ENCODE measurements around the gene TDRD7. TPM values are rescaled to one million over a fixed set of nuclear protein-coding genes. Genes with fewer than 3 reads are reported as not detected.

Gene TDRD7
- total and polyA plus RNA-seq, 2 of the 8 experiments (the other 6 are each of a cell fraction or from before 2014, with no cell fraction given): 1.2 to 2.3 TPM

DNA sequence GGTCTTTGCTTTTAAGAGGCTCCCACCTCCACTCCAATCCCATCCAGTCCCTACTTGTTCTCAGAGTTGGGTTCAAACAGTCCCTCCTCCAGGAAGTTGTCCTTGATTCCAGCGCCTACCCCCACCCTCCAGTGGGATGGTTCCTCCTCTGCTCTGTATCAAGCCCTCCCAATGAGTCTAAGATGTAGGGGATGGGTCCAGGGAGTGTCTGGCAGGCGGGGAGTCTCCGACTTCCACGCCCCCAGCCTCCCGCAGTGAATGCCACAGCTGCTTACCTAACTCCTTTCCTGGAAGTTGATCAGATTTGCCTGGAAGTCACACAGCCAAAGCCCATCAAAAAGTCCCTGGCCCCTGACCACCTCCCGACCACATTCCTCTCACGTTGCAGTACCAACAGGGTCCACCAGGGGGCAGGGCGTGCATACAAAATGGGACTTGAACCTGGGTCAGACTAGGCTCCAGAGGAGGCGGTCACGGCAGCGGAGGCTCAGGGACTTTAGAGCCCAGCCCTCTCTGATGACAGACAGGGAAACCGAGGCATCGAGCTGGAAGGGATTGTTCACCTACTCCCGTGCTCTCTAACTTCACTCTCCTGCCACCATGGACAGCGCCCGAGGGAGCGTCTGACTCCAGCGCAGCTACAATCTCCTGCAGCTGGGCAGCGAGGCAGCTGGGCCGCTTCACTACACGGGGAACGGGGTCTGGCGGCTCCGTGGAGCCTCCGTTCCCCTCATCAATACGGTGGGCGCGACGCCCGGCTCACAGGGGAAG is 25.0 kb upstream of the TDRD7 start:
- peak overlapping the region in 1 of 2 experiments; percentile 42; a peak in 3 of 4 replicates for H3K4me2 ChIP-seq (ENCODE audit: insufficient read depth in 1 of 2, low read depth in 2 of 2, low read length in 2 of 2)
- FAIRE-seq (peak; percentile 90), DNase-seq (ENCODE audit: low read depth in 1 of 2, low spot score in 2 of 2) (peak; percentile 59 to 99)
- H2BK12ac ChIP-seq (ENCODE audit: low read depth, low read length): peak overlapping the region; percentile 61; the same call in 1 of the 2 replicates
- no peaks in the 10 kb centered on the region for H3K79me1 ChIP-seq (ENCODE audit: low read depth, low read length)
- no peak overlapping the region; a peak in 1 of 8 replicates for H3K4me3 ChIP-seq (ENCODE audit: extremely low read depth in 1 of 4, insufficient read depth in 2 of 4, low read depth in 3 of 4, low read length in 4 of 4)
- H4K8ac ChIP-seq (ENCODE audit: extremely low read depth, insufficient read depth, low read length): peak overlapping the region; percentile 8; the same call in 1 of the 2 replicates
- WGBS, 2 experiments (ENCODE audit: extremely low coverage in 1 of 2, insufficient coverage in 1 of 2, insufficient read length in 1 of 2, insufficient replicate concordance in 2 of 2, low coverage in 1 of 2, low lambda C conversion rate in 2 of 2, missing lambda C conversion rate in 1 of 2): 47% methylated on average over 28 of the region's 30 CpGs; no CpG with 5 or more reads in 1 of the 2 experiments
- no peak overlapping the region for H3K4ac ChIP-seq (replicated peaks; ENCODE audit: insufficient read length, low read depth, low read length)
- H3K14ac ChIP-seq (ENCODE audit: insufficient read length): no peak overlapping the region
- H2BK20ac ChIP-seq (ENCODE audit: low read length): no peak overlapping the region
- ChIA-PET POLR2A (ENCODE audit: partially characterized antibody) (interaction anchor here (0.5 to 1.6 kb wide), 7 partner anchors 8 to 227 kb away, joined by 3 to 7 read pairs (median 4); no protein-coding TSS in a partner anchor), CTCF (ENCODE audit: partially characterized antibody) (interaction anchor here (0.6 to 9.2 kb wide), 37 partner anchors 12 to 599 kb away, joined by 3 to 140 read pairs (median 4); no protein-coding TSS in a partner anchor)
- no peaks in the 10 kb centered on the region for H4K20me1 ChIP-seq (replicated peaks in 1 of 2; ENCODE audit: control insufficient read depth in 1 of 2, insufficient read depth in 2 of 2, low read length in 2 of 2)
- H4K91ac ChIP-seq (replicated peaks; ENCODE audit: insufficient read length, low read length): no peak overlapping the region
- no peaks in the 10 kb centered on the region for H3K79me2 ChIP-seq (ENCODE audit: control insufficient read depth in 1 of 2, insufficient read depth in 2 of 2, low read length in 2 of 2)
- H3K23me2 ChIP-seq (ENCODE audit: low read depth, low read length): no peaks in the 10 kb centered on the region
- no peak overlapping the region for H3K23ac ChIP-seq (ENCODE audit: insufficient read length)
- no peak overlapping the region for H2AK5ac ChIP-seq (ENCODE audit: low read depth, low read length)
- no peak overlapping the region for H3K56ac ChIP-seq (replicated peaks; ENCODE audit: insufficient read length, low read depth, low read length)
- H2AFZ ChIP-seq (ENCODE audit: low read length): peak overlapping the region; percentile 33; the same call in 1 of the 2 replicates
- H3K27me3 ChIP-seq (replicated peaks in 1 of 4; ENCODE audit: control insufficient read depth in 3 of 4, extremely low read depth in 1 of 4, insufficient read depth in 3 of 4, low read length in 3 of 4): no peaks in the 10 kb centered on the region; a peak in 1 of 7 replicates
- no peak overlapping the region for H2BK15ac ChIP-seq (ENCODE audit: low read length)
- no peak overlapping the region for H3K27ac ChIP-seq (ENCODE audit: low read depth, low read length)
- no peak overlapping the region for H4K5ac ChIP-seq (ENCODE audit: insufficient read length, low read depth, low read length)
- no peak overlapping the region; the same call in 1 of the 2 replicates for H2BK5ac ChIP-seq (ENCODE audit: low read depth, low read length)
- H3K4me1 ChIP-seq (replicated peaks in 1 of 4; ENCODE audit: control insufficient read depth in 3 of 4, insufficient read depth in 4 of 4, low read length in 3 of 4): peaks cover 0 to 19% (median 9%) of the 10 kb centered on the region in 4 experiments; a peak in 6 of 7 replicates
- H2BK120ac ChIP-seq (replicated peaks; ENCODE audit: low read depth, low read length): no peak overlapping the region
- H3K18ac ChIP-seq (ENCODE audit: extremely low read depth, low read length): no peak overlapping the region
- H3K9me3 ChIP-seq (ENCODE audit: insufficient read depth in 2 of 2, low read depth in 1 of 2, low read length in 1 of 2): peaks cover 0 to 2% of the 10 kb centered on the region in 2 experiments; a peak in 1 of 4 replicates
- H3K36me3 ChIP-seq (ENCODE audit: control insufficient read depth in 2 of 4, insufficient read depth in 4 of 4, low read length in 3 of 4): no peaks in the 10 kb centered on the region
- H3K9ac ChIP-seq (replicated peaks in 1 of 4; ENCODE audit: extremely low read depth in 1 of 4, low read depth in 3 of 4, low read length in 3 of 4): no peak overlapping the region
- TF ChIP-seq GABPA (IDR thresholded peaks at IDR 0.05; ENCODE audit: borderline replicate concordance, insufficient read depth, low read length) (no peak), CTBP2 (IDR thresholded peaks at IDR 0.05; ENCODE audit: borderline replicate concordance, insufficient read depth, insufficient read length, low read length) (no peak), CHD1 (IDR thresholded peaks at IDR 0.05; ENCODE audit: low read depth, low read length) (no peak), JUND (IDR thresholded peaks at IDR 0.05; ENCODE audit: low read length) (peak; percentile 36; the same call in 1 of the 2 replicates), HDAC6 (IDR thresholded peaks at IDR 0.05; ENCODE audit: low read depth, low read length) (no peak)
- TF ChIP-seq, protein P1, sequence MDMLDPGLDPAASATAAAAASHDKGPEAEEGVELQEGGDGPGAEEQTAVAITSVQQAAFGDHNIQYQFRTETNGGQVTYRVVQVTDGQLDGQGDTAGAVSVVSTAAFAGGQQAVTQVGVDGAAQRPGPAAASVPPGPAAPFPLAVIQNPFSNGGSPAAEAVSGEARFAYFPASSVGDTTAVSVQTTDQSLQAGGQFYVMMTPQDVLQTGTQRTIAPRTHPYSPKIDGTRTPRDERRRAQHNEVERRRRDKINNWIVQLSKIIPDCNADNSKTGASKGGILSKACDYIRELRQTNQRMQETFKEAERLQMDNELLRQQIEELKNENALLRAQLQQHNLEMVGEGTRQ (IDR thresholded peaks at IDR 0.05; ENCODE audit: low read length): no peak
- TF ChIP-seq, protein P2, sequence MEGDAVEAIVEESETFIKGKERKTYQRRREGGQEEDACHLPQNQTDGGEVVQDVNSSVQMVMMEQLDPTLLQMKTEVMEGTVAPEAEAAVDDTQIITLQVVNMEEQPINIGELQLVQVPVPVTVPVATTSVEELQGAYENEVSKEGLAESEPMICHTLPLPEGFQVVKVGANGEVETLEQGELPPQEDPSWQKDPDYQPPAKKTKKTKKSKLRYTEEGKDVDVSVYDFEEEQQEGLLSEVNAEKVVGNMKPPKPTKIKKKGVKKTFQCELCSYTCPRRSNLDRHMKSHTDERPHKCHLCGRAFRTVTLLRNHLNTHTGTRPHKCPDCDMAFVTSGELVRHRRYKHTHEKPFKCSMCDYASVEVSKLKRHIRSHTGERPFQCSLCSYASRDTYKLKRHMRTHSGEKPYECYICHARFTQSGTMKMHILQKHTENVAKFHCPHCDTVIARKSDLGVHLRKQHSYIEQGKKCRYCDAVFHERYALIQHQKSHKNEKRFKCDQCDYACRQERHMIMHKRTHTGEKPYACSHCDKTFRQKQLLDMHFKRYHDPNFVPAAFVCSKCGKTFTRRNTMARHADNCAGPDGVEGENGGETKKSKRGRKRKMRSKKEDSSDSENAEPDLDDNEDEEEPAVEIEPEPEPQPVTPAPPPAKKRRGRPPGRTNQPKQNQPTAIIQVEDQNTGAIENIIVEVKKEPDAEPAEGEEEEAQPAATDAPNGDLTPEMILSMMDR (IDR thresholded peaks at IDR 0.05; ENCODE audit: control extremely low read depth in 1 of 3, insufficient read depth in 1 of 3, low read depth in 1 of 3, low read length in 3 of 3): peak; percentile 92 to 99 (median 96)

Measured in H1 (cell line).